Measurements from ENCODE around the gene CROCC2.

Gene CROCC2

DNA sequence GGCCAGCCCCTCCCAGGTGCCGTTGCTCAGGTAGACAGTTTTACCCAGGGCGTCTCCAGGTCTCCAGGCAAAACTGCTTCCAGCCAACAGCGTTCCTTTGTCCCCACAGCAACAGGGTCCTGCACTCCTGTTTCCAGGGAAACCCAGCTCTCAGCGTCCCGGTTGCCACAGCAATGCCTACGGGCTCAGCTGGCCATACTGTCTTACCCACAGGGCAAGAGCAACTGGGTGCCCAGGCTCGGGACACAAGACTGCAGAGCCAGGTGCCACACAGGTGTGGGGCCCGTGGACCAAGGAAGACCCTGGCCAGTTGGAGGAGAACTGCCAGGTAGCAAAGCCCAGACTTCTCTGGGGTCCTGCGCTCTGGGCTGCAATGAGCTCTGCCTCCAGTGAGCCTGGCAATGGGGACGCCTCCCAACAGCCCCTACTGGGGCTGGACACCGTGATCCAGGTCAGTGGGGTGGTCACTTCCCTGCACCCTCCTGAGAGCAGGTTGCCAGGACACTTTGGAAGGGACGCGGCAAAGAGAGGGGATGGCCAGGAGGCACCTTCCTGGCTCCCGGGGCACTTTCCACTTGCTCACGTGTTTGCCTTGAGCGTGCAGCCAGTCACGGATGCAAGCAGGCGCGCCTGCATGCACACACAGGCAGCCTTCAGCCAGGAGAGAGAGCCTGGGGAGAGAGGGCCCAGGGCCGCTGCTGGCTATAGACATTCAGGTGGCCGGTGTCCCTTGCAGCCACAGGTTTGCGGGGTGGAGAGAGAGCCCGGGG lies at the start of gene CROCC2:
Gene CROCC2 (plus strand): TSS at position 196 of the 770 bp plus-strand sequence. CDS start 178 bp downstream, at position 374.
- Histone ChIP-seq H3K9me3 (ENCODE audit: control insufficient read depth, insufficient read depth, low read length) (no peaks in the 10 kb centered on the region), H3K27me3 (ENCODE audit: control insufficient read depth, insufficient read depth, low read length) (no peaks in the 10 kb centered on the region), H3K27ac (ENCODE audit: low read depth, low read length) (no peak within 1 kb of the TSS), H3K4me1 (ENCODE audit: control insufficient read depth, insufficient read depth, low read length) (no peaks in the 10 kb centered on the region), H3K9ac (ENCODE audit: low read depth, low read length) (no peak within 1 kb of the TSS), H3K4me3 (ENCODE audit: low read depth, low read length) (no peak within 1 kb of the TSS), H3K36me3 (ENCODE audit: control insufficient read depth, insufficient read depth, low read length) (no peaks in the 10 kb centered on the region)

DNA sequence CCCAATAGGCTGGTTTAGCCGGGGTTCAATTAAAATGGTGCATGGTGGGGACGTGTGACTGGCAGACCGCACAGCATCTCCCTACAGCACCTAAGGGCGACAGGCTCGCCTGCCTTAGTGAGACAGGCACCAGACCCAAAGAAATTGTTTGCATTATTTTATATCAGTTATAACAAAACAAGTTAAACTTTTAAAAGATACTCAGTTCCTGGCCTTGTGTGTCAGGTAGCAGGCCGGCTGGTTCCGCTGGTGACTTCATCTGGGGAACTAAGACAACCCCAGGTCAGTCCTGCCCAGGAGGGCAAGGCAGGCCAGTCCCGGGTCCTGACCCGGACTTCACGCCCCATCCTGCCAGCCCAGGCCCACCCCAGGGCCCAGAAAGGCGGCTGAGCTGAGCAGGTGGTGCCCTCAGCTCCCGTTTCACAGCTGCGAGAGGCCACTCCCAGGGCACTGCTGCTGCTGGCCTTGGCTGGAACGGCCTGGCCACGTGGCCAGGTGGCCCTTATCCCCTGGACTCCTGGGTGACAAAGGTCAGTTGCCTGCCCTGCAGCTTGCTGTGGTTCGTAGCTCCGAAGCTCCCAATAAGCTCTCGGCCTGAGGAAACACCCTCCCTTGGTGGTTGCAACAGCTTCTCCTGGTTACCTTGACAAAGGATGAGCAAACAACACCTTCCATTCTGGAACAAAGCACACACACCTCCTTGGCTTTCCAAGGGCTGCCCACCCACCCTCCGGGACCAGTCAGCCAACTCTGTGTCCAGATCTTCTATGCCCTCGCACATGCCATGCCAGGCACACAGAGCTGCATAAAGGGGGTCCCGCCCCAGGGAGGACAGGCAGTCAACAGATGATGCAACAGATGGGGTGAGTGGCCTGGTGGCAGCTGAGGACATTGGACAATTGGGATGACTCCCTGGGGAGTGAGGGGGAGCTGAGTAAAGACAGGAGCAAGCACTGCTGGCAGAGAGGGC lies 48.8 kb upstream of the CROCC2 start:
- H3K27ac ChIP-seq (ENCODE audit: low read depth, low read length): no peak overlapping the region
- no peak overlapping the region for H3K9ac ChIP-seq (ENCODE audit: low read depth, low read length)
- H3K27me3 ChIP-seq (ENCODE audit: control insufficient read depth, insufficient read depth, low read length): no peaks in the 10 kb centered on the region
- H3K4me1 ChIP-seq (ENCODE audit: control insufficient read depth, insufficient read depth, low read length): no peaks in the 10 kb centered on the region
- no peak overlapping the region for H3K4me3 ChIP-seq (ENCODE audit: low read depth, low read length)
- no peaks in the 10 kb centered on the region; the same call in 1 of the 2 replicates for H3K9me3 ChIP-seq (ENCODE audit: control insufficient read depth, insufficient read depth, low read length)
- no peaks in the 10 kb centered on the region for H3K36me3 ChIP-seq (ENCODE audit: control insufficient read depth, insufficient read depth, low read length)

DNA sequence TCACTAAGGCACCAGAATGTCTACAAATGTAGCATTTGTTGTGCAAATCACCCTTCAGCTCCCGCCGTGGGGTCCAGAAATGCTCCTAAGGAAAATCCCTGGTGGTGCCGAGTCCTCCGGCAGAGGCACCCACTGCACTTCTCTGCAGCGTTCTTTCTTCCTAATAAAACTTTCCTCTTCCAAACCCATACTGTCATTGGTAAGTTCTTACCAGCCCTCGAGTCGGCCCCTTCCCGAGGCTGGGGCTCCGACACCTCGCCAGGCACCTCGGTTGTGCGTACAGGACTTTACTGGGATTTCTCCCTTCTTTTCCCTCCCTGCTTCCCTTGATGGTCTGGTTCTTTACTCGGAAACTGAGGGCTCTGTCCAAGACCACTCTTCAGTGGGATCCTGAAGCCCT lies 47.8 kb upstream of the CROCC2 start:
- no peaks in the 10 kb centered on the region for H3K27me3 ChIP-seq (ENCODE audit: control insufficient read depth, insufficient read depth, low read length)
- no peaks in the 10 kb centered on the region for H3K36me3 ChIP-seq (ENCODE audit: control insufficient read depth, insufficient read depth, low read length)
- H3K9ac ChIP-seq (ENCODE audit: low read depth, low read length): no peak overlapping the region
- no peak overlapping the region for H3K27ac ChIP-seq (ENCODE audit: low read depth, low read length)
- no peaks in the 10 kb centered on the region; the same call in 1 of the 2 replicates for H3K9me3 ChIP-seq (ENCODE audit: control insufficient read depth, insufficient read depth, low read length)
- H3K4me3 ChIP-seq (ENCODE audit: low read depth, low read length): no peak overlapping the region
- no peaks in the 10 kb centered on the region for H3K4me1 ChIP-seq (ENCODE audit: control insufficient read depth, insufficient read depth, low read length)

DNA sequence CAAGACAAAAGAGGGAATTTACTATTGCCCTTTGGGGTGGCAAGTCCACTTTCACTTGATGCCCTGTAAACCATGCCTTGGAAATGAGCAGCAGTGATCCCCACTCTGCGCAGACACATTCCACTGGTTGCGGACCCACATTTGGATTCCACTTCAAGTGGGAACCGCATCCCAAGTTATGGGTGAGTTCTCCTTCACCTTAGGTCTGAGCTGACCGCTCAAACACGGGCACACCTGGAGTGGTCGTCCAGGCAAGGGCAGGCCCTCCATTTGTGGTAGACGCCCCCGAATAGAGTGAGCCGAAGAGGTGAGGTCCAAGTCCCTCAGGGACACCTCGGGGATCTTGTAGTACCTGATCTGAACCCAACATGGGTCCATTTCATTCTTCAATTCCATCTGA lies 47.3 kb upstream of the CROCC2 start:
- no peaks in the 10 kb centered on the region for H3K4me1 ChIP-seq (ENCODE audit: control insufficient read depth, insufficient read depth, low read length)
- H3K4me3 ChIP-seq (ENCODE audit: low read depth, low read length): no peak overlapping the region
- H3K27ac ChIP-seq (ENCODE audit: low read depth, low read length): no peak overlapping the region
- H3K27me3 ChIP-seq (ENCODE audit: control insufficient read depth, insufficient read depth, low read length): no peaks in the 10 kb centered on the region
- H3K9ac ChIP-seq (ENCODE audit: low read depth, low read length): no peak overlapping the region
- no peaks in the 10 kb centered on the region; the same call in 1 of the 2 replicates for H3K9me3 ChIP-seq (ENCODE audit: control insufficient read depth, insufficient read depth, low read length)
- H3K36me3 ChIP-seq (ENCODE audit: control insufficient read depth, insufficient read depth, low read length): no peaks in the 10 kb centered on the region

DNA sequence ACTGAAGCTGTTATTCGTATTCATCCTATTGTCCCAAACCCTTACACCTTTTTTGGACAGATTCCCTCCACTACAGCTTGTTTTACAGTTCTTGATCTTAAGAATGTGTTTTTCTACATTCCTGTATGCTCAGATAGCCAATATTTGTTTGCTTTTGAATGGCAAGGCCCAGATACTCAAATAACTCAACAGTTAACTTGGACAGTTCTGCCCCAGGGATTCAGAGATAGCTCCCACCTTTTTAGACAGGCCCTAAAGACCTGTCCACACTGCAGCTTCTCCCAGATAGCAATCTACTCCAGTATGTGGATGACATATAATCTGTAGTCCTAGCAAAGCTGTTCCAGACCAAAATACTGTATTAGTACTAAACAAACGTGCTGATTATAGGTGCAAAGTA lies 44.6 kb upstream of the CROCC2 start:
- no peak overlapping the region for H3K9ac ChIP-seq (ENCODE audit: low read depth, low read length)
- H3K4me1 ChIP-seq (ENCODE audit: control insufficient read depth, insufficient read depth, low read length): no peaks in the 10 kb centered on the region
- no peak overlapping the region for H3K4me3 ChIP-seq (ENCODE audit: low read depth, low read length)
- no peaks in the 10 kb centered on the region for H3K27me3 ChIP-seq (ENCODE audit: control insufficient read depth, insufficient read depth, low read length)
- no peaks in the 10 kb centered on the region for H3K9me3 ChIP-seq (ENCODE audit: control insufficient read depth, insufficient read depth, low read length)
- H3K36me3 ChIP-seq (ENCODE audit: control insufficient read depth, insufficient read depth, low read length): no peaks in the 10 kb centered on the region
- H3K27ac ChIP-seq (ENCODE audit: low read depth, low read length): no peak overlapping the region

DNA sequence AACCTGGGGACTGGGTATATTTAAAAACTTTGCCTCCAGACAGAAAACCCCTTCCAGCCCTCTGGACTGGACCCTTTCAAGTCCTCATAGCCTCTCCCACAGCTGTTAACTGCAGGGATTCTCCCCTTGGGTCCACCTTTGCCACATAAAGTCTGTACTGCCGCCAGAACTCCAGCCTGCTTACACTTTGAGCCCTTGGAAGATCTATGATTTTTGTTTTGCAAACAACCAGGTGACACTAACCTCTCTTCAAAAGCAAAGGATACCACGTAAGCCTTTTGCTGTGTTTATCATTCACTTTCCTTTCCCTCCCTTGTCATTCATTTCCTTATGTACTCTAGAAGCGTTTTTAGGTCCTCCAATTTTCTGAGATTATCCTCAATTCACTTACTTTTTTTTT lies 41.7 kb upstream of the CROCC2 start:
- Histone ChIP-seq H3K4me1 (ENCODE audit: control insufficient read depth, insufficient read depth, low read length) (no peaks in the 10 kb centered on the region), H3K9me3 (ENCODE audit: control insufficient read depth, insufficient read depth, low read length) (no peaks in the 10 kb centered on the region), H3K4me3 (ENCODE audit: low read depth, low read length) (no peak overlapping the region), H3K9ac (ENCODE audit: low read depth, low read length) (no peak overlapping the region), H3K27me3 (ENCODE audit: control insufficient read depth, insufficient read depth, low read length) (no peaks in the 10 kb centered on the region), H3K27ac (ENCODE audit: low read depth, low read length) (no peak overlapping the region), H3K36me3 (ENCODE audit: control insufficient read depth, insufficient read depth, low read length) (no peaks in the 10 kb centered on the region)

DNA sequence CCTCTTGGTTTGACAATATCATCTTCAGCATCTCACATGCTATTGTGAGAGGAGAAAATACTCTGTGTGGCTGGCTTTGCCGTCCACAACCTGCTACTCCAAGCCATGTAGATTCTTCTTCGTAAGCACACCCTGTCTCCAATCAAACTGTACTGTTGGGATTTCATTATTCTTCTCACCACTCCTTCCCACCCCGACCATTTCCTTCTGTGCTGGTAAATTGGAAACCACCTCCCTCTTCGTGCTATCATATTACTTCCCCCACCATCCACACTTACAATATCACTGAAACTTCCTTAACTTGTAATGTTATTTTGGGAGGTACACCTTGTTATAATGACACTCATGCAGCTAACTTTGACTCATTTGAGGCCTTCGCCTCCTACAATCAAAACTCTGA lies 40.7 kb upstream of the CROCC2 start:
- H3K9ac ChIP-seq (ENCODE audit: low read depth, low read length): no peak overlapping the region
- H3K4me1 ChIP-seq (ENCODE audit: control insufficient read depth, insufficient read depth, low read length): no peaks in the 10 kb centered on the region
- no peak overlapping the region for H3K27ac ChIP-seq (ENCODE audit: low read depth, low read length)
- H3K9me3 ChIP-seq (ENCODE audit: control insufficient read depth, insufficient read depth, low read length): no peaks in the 10 kb centered on the region
- H3K27me3 ChIP-seq (ENCODE audit: control insufficient read depth, insufficient read depth, low read length): no peaks in the 10 kb centered on the region
- H3K36me3 ChIP-seq (ENCODE audit: control insufficient read depth, insufficient read depth, low read length): no peaks in the 10 kb centered on the region
- H3K4me3 ChIP-seq (ENCODE audit: low read depth, low read length): no peak overlapping the region

DNA sequence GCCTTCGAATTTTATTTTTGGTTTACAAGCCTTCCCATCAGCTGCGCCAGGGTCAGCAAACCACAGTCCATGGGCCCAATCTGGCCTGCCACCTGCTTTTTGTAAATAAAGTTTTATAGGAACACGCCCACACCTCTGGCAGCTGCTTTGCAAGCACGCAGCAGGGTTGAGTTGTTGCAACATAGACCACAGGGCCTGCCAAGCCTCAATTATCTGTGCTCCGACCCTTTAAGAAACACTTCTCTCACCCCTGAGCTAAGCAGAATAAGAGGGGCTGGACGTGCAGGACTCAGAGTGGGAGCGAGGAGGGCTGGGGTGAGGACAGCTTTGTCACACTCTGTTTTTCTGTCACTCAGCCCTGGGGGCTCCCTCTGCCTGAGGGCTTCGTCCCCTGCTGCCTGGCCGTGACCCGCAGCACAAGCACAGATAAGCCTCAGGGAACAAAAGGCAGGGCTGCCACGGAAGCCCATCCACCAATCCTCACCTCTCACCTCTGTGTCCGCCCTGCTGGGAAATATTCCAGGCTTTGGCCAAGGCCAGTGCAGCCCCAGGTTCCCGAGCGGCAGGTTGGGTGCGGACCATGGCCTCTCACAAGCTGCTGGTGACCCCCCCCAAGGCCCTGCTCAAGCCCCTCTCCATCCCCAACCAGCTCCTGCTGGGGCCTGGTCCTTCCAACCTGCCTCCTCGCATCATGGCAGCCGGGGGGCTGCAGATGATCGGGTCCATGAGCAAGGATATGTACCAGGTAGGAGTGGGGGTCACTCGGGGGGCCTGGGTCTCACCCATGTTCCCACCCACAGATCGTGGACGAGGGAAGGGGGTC lies 37.6 kb upstream of the CROCC2 start, which contains the start of gene AGXT:
Gene AGXT (plus strand): TSS at position 539 of the 823 bp plus-strand sequence. CDS start 42 bp downstream, at position 581.
- Histone ChIP-seq H3K27me3 (ENCODE audit: control insufficient read depth, insufficient read depth, low read length) (no peaks in the 10 kb centered on the region), H3K36me3 (ENCODE audit: control insufficient read depth, insufficient read depth, low read length) (no peaks in the 10 kb centered on the region), H3K27ac (ENCODE audit: low read depth, low read length) (no peak within 1 kb of the TSS), H3K4me1 (ENCODE audit: control insufficient read depth, insufficient read depth, low read length) (no peaks in the 10 kb centered on the region), H3K9ac (ENCODE audit: low read depth, low read length) (no peak within 1 kb of the TSS), H3K4me3 (ENCODE audit: low read depth, low read length) (no peak within 1 kb of the TSS), H3K9me3 (ENCODE audit: control insufficient read depth, insufficient read depth, low read length) (no peaks in the 10 kb centered on the region)

DNA sequence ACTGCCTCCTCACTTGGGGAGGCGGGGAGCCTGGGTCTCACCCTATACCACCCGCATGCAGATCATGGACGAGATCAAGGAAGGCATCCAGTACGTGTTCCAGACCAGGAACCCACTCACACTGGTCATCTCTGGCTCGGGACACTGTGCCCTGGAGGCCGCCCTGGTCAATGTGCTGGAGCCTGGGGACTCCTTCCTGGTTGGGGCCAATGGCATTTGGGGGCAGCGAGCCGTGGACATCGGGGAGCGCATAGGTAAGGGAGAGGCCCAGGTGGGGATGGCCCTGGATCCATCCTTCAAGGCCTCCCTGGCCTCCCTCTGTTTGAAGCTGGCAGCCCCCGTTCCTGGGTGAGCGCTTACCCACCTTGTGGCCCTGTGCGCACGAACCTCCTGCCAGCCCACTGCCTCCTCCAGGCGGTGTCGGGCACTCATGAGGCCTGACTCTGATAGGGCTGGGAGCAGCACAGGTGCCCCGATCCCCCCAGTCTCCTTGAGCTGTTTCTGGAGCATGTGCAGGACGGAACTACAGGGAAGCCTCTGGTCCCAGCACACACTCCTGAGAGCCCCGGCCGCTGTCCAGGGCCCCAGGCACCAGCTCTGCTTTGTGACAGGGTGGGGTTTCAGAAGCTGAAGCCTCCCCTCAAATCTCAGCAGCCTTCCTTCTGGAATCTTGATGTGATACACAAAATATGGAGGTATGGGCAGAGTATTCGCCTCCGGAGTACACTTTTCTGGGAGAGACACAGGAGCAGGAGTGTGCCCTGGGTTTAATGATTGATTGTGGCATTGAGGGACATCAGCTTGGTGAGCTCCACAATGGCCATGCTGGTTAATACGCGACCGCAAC lies 36.8 kb upstream of the CROCC2 start:
- no peak overlapping the region for H3K9ac ChIP-seq (ENCODE audit: low read depth, low read length)
- no peaks in the 10 kb centered on the region for H3K36me3 ChIP-seq (ENCODE audit: control insufficient read depth, insufficient read depth, low read length)

More for the DNA sequence above, 36.8 kb upstream of the CROCC2 start:
- no peak overlapping the region for H3K27ac ChIP-seq (ENCODE audit: low read depth, low read length)
- H3K4me3 ChIP-seq (ENCODE audit: low read depth, low read length): no peak overlapping the region
- H3K27me3 ChIP-seq (ENCODE audit: control insufficient read depth, insufficient read depth, low read length): no peaks in the 10 kb centered on the region
- no peaks in the 10 kb centered on the region for H3K9me3 ChIP-seq (ENCODE audit: control insufficient read depth, insufficient read depth, low read length)
- H3K4me1 ChIP-seq (ENCODE audit: control insufficient read depth, insufficient read depth, low read length): no peaks in the 10 kb centered on the region
